Activated CD4-positive, alpha-beta T cell treated with anti-CD3 and anti-CD28 coated beads for 4 hours (primary cell): ENCODE results near the gene RNU1-2.
A peak's percentile ranks its signal among the peaks of the same experiment; 100 is the strongest.
"Not testable (repeated sequence)": the region's sequence is repeated elsewhere in the genome, so short reads cannot be mapped to it uniquely, and the experiment has no call there.

Experiments
- DNase-seq, 2 donors: peaks; one replicate each; pipeline ENCODE4 v3.0.0-alpha.2; 2020

RNU1-2 gene

DNA sequence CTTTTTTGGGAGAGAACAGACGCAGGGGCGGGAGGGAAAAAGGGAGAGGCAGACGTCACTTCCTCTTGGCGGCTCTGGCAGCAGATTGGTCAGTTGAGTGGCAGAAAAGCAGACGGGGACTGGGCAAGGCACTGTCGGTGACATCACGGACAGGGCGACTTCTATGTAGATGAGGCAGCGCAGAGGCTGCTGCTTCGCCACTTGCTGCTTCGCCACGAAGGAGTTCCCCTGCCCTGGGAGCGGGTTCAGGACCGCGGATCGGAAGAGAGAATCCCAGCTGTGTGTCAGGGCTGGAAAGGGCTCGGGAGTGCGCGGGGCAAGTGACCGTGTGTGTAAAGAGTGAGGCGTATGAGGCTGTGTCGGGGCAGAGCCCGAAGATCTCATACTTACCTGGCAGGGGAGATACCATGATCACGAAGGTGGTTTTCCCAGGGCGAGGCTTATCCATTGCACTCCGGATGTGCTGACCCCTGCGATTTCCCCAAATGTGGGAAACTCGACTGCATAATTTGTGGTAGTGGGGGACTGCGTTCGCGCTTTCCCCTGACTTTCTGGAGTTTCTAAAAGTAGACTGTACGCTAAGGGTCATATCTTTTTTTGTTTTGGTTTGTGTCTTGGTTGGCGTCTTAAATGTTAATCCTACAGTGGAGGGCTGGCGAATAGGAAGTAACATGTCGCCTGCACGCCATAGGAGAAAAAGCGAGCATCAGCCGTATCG lies at the start of gene RNU1-2:
Gene RNU1-2 (plus strand): TSS at position 383 of the 718 bp plus-strand sequence.
- peak; percentile 76 to 83 for DNase-seq

DNA sequence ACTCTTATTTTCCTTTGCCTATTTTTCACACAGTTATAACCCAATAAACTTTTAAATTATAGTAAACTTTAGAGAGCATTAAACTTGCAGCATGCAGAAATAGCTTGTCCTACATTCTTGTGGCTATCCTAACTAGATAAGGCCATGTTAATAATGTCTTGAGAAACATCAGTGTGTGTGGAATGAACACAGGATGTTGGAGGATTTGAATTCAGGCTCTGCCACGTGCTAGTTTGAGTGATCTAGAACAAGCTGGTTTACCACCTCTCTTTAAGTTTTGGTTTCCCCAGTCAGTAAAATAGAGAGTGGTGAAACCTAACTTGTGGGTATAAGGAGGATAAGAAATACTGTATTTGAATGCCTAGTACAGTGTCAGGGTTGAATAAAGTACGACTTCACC lies 39.6 kb upstream of the RNU1-2 start:
- DNase-seq: not testable (repeated sequence)

DNA sequence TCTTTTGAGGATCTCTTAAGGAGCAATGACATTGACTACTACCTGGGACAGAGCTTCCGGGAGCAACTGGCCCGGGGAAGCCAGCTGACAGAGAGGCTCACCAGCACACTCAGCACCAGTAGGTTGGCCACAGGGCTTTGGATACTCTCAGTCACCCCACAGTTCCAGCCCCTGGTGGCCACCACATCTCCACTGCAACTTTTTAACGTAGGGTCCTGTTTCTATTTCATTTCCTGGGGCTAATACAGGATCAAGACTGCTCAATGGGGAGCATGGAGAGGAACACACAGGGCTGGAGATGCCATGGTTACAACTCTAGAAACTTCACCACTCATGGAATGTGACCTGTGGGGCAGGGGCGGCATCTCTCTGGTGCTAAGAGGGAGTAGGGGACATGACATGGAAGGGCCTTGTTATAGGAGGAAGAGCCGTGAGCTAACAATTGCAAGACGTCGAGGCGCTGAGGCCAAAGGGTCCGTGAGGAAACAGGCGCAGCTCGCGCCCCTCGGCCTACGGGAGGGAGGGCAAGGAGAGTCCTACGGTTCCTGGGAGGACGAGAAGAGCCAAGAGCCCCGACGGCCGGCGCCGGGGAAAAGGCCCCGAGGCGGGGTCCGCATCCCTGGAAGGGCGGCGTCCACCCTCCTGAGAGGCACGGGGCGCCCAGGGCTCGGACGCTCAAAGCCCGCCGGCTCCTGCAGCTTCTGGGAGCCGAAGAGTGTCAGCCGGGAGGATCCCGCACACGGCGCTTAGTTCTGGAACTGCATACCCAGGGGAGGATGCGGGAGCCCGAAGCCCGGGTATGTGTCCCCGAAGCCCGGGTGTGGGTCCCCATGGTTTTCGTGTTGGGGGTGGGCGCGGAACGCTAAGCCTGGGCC lies 36.4 kb upstream of the RNU1-2 start:
- DNase-seq: not testable (repeated sequence)

DNA sequence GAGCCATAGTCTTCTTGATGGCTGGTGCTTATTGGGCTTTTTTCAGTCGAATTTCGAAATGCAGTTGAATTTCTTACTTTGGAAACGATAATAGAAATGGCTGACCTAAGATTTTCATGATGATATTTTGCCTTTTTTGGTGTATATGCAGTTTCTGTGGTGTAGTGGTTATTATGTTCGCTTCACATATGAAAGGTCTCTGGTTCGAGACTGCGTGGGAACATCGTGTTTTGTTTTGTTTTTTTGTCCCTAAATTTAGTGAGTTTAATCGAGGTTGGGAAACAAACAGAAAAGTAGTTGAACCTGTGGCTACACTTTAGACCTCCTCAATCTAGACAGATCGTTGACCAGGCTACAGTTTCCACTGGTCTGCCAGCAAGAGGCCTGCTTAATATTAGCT lies 35.7 kb upstream of the RNU1-2 start:
- not testable (repeated sequence) for DNase-seq

DNA sequence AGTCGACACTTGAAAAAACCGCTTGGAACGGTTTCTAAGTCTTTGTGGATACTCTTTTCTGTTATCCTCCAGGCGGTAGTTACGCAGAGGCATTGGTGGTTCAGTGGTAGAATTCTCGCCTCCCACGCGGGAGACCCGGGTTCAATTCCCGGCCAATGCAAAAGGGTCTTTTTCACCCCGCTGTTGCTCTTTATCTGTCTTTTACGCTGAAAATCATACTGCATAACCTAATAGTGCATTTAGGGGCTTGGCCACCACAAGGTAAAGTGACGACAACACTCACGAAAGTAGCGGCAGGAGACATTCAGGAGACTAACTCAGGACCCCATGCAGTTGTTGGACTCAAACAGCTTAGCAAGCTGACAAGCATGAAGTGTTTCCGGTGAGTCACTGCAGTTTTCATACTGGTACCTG lies 33.9 kb upstream of the RNU1-2 start:
- not testable (repeated sequence) for DNase-seq

DNA sequence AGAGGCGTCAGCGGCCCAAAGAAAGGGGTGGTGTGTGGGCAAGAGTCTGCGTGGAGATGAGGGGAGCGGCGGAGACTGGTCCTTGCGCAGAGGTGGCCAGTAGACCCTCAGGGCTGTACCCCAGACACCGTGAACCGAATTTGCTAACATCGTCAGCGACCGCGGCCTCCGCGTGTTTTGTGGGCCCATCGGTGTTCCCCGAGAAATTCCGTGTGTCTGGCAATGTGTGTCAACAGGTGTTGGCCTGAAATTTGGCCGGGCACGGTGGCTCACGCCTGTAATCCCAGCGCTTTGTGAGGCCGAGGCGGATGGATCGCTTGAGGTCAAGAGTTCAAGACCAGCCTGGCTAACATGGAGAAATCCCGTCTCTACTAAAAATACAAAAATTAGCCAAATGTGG lies 33.4 kb upstream of the RNU1-2 start:
- DNase-seq: not testable (repeated sequence)

DNA sequence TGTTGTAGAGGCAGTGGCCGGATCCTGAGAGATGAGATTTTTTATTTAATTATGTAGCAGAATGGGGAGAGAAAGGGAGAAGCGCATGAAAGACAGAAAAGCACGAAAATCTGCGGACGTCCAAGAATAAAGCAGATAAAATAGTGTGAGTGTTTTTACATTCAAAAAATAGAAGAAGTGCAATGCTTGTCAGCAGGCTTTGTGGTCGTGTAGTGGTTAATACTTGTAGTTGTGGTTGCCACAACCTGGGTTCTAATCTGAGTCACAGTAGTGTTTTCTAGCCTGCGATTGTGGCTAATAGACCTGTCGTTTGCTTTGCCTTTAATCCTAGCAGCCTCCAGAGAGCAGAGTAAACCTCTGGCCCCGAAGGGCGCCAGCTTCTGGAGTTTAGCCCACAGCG lies 32.8 kb upstream of the RNU1-2 start:
- DNase-seq: not testable (repeated sequence)

DNA sequence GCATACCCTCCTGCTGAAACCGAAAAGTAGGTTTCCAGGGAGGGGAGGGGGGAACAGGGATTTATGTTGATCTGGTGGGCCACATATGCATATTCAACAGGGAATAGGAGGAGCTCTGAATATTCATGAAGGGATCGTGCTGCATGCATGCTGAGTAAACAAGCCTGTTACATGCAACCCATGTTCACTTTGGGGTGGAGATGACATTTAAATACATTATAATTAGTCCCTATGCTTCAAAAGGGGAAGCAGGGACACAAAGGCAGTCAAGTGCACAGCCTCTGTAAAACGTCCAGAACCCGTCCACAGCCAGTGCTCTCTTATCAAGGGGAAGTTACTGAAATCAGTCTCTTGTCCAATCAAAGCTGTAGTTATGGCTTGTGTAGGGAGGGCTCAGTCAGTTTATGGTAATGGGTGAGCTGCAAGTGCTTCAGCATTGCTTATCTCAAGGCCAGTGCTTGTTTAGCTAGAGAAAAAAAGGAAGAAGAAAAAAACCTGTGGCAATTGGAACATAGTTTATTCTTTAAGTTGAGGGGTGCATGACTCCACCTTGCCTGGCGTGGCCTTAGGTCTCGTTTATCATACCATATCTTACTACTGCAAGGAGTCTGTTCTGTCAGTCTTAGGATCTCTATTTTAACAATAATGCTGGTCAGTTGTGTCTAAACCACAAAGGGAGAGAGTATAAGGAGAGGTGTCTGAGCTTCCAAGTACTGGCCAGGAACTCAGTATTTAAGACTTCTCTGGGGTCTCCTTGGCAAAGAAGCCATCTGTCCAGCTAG lies 28.7 kb upstream of the RNU1-2 start:
- not testable (repeated sequence) for DNase-seq

DNA sequence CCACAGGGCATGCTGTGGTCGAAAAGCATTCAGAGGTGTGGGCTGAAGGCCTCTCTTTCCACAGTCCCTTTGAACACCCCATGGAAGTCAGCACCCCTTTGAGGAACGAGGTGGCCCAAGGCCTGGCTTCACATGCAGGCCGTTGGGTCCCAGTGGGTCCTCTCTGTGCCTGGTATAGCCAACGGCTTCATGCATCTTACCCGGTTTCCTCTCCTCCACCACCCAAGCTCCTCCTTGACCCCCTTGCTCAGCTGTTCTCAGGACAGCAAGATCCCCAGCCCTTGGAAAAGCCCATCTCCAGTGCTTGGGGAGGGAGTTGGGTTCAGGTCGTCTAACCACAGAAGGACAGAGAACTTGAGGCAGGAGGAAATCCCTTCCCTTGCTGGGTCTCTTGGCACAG lies 27.0 kb upstream of the RNU1-2 start:
- not testable (repeated sequence) for DNase-seq

DNA sequence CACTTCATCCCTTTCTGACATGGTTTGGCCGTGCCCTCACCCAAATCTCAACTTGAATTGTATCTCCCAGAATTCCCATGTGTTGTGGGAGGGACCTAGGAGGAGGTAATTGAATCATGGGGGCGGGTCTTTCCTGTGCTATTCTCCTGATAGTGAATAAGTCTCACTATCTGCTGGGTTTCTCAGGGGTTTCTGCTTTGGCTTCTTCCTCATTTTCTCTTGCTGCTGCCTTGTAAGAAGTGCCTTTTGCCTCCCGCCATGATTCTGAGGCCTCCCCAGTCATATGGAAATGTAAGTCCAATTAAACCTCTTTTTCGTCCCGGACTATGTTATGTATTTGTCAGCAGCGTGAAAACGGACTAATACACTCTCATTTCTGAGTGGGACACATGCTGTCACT lies 25.8 kb upstream of the RNU1-2 start:
- DNase-seq: not testable (repeated sequence)

DNA sequence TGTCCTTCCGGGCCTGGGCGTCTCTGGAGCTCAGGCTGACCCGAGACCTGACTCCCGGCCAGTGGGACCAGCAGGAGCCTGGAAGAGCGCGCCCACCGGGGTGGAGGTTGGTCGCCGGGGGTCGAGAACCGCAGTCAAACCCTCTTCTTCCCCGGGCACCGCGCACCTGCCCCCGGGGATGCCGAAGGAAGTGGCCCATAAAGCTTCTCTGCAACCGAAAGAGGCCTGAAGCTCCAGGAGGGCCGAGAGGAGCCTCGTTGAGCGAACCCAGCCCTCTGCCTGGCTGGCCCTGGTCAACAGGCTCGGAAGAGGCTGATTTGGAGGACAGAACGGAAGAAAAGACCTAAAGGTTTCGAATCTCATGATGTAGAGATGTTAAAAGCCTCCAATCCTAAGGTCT lies 24.6 kb upstream of the RNU1-2 start:
- DNase-seq: not testable (repeated sequence)

DNA sequence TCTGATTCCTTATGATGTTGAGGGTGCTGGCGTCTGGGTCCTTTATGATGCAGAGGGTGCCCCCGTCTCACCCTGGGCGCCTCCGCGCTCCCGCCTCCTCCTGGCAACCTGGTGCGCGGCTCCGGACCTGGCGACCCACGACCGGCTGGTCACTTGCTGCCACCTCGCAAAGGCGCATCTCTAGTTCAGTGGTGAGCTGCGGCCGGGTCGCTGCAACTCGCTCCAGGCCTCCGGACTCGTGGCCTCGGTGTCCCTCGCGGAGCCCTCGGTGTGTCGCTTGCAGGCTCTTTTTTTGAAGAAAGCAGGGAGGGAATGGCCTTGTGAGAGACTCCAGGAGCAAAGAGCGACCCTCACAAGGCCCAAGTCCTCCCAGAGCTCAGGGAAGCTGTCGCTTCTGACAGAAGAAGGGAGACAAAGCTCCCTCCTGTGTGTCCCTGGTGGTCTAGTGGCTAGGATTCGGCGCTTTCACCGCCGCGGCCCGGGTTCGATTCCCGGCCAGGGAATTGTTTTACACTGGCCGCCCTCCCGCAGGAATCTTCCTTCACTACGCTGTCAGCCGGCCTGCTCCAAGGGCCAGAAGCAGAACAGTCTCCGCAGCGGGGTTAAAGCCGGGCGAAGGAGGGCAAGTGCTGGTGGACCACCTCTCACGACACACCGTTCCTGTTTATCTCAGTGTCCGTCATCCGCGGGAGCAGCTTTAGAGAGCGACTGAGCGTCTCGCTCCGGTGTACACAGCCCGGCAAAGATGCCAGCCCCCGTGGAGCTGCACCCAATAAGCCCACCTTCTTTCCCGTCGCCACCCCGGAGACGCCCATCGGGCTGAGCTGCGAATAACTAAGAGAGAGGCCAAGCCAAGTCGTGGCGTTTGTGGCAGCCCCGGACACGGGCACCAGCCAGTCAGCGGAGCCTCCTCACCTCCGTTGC lies 23.4 kb upstream of the RNU1-2 start:
- not testable (repeated sequence) for DNase-seq

DNA sequence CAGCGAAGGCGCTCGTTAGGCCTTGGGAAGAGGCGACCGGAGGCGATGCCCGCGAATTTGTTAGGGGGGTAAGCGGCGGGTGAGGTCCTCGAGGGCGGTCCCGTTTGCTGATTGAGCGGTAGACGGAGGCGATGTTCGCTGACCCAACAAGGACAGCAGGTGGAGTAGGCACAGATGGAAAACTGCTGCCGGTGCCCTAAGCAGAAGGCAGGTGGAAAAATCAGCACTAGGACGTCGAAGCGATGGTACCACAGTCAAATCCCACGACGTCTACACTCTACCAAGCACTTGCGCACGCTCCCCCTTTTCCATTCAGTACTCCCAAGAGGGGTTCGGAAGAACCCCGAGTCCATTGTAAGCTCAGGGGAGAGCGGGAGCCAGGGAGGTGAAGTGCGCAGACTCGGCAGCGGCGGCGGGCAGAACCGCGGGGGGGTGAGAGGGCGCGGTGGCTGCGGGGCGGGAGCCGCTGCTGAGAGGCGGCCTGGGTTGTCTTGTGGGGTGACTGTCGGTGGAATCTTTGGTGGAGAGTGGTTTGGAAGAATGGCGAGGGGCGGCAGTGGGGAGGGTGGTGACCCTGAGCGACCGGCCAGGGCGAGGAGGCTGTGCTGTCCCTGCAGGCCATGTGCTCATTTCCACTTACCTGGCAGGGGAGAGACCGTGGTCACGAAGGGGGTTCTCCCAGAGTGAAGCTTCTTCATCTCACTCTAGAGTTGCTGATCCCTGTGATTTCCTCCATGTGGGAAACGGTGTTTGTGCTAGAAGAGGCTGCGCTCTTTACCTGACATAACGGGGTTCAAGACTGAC lies 22.5 kb upstream of the RNU1-2 start:
- peak; percentile 32 to 67 for DNase-seq

DNA sequence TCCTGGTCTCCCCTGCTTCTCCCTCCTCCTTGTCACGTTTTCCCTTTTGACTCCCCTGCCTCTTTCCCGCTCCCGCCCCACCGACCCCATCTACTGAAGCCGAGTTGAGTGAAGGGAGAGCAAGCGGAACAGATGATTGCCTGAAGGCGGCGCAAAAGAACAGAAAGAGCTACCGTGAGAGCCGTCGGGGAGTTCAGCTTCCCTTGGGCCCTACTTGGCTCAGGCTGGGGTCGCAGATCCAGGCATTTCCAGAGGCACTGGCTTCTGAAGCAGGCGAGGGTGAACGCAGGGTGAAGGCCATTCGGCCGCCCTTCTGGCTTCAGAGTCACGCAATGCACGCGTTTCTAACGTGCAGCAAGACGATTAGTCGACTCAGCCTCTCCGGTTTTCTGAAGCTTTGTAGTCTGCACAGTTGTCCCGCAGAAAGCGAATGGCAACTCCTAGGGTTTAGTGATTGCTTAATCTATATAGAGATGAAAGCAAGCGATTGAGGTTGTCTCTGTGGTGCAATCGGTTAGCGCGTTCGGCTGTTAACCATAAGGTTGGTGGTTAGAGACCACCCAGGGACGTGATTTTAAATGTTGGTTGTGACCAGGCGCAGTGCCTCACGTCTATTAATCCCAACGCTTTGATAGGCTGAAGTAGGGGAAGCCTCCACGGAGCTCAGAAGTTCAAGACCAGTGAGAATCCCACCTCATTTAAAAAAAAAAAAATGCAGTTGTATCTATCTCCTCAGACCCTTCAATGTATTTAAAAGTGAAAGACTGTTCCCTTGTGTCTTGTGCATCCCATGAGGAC lies 20.6 kb upstream of the RNU1-2 start:
- DNase-seq: not testable (repeated sequence)

DNA sequence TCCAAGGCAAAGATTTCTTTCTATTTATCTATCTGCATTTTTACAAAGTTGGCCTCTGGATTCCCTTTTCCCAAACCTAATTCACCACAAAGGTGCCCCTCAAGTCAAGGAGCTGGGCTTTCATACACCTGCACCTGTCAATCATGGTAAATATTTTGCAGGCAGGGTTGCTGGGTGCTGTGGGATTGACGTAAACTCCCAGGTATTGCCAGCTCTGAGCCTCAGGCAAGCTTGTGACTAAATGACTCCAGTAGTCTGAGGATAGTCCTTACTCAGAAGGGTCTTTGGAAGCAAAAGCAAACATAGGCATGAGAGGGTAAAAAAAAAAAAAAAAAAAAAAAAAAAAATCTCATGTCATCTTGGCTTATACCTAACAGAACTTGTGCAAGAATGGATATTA lies 14.0 kb upstream of the RNU1-2 start:
- DNase-seq: not testable (repeated sequence)

DNA sequence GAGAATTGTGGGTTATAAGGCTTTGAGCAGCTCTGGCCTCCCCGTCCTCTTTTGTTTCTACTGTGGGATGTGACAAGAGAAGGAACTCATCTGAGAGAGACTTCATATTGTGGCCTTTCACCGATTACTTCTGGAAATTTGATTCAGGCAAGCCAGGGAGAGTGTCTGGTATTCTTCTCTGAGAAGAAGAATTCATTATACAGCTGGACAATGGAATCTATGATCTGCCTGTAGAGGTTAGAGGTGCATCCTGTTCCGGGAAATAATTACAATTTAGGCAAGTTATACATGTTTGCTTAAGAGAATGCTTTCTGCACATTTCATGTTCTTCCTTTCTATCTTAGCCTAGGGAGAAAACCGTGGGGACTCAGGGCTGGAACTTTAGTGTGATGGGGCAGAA lies 12.8 kb upstream of the RNU1-2 start:
- no peak for DNase-seq

DNA sequence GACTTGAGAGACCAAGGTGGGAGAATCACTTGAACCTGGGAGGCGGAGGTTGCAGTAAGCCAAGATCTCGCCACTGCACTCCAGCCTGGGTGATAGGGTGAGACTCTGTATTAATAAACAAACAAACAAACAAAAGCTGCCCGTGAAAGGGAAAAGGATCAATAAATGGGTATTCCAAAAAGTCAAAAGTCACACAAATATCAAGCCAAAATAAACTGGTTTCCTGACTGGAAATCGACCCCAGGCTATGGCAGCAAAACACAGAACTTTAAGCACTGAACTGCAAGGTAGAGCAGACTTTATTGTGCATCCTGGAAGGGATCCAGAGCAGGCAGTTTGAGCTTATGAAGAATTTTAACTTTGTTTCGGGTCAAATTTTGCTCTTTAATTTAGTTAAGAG lies 11.3 kb upstream of the RNU1-2 start:
- not testable (repeated sequence) for DNase-seq

DNA sequence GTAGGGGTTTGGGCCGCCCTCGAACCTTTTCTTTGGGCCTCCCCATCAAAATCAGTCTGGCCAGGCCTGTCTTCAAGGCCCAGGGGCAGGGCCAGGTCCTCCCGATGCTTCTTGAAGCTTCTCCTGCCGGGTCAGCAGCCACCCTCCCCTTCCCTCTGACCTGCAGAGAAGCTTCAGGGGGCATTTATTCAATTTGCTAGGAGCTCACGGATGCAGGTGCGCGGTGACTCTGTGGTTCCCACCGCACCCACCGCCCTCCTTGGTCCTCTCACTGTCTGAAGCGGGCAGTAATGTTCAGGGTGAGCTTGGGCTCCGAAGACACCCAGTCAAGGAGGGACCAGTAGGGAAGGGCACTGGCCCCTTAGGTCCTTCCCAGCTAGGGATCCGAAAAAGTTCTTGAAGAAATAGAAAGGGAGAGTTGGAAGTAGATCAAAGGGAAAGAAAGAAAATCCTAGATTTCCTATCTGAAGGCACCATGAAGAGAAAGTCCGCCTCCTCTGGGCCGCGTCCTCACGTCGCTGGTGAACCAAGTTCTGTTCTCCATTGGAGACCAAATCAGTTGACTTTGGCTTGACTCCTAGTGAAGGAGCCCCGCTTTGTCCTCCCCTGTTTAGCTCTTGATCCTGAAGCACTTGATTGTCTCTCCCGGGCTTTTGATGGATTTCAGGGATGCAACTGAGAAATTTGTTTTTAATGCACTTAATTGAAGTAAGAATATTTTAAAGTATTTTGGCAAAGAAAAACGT lies 8.7 kb upstream of the RNU1-2 start:
- no peak for DNase-seq
